ENCODE measurements around the gene U2SURP. TPM values are rescaled to one million over a fixed set of nuclear protein-coding genes. Genes with fewer than 3 reads are reported as not detected.

Gene U2SURP
- total and polyA plus RNA-seq, 2 donors (not counting 1 experiment from before 2014, with no cell fraction given), result 39.1 to 44.8 TPM

GRCh38 chr3:142982038-142982773, 19.2 kb upstream of the U2SURP start:
- Histone ChIP-seq H3K79me2 (ENCODE audit: control insufficient read depth, insufficient read depth, low read length) (no peaks in the 10 kb centered on the region), H3K4me1 (ENCODE audit: control insufficient read depth, extremely low read depth, insufficient read depth, low read length) (no peaks in the 10 kb centered on the region), H3K27ac (ENCODE audit: insufficient read depth, low read length) (no peak overlapping the region), H3K36me3 (ENCODE audit: control insufficient read depth, insufficient read depth, low read length) (no peaks in the 10 kb centered on the region), H3K9me3 (ENCODE audit: control insufficient read depth, insufficient read depth, low read depth, low read length) (no peaks in the 10 kb centered on the region), H3K9ac (ENCODE audit: insufficient read depth, low read length) (no peak overlapping the region), H3K4me3 (replicated peaks in 1 of 4; ENCODE audit: control extremely low read depth in 1 of 4, insufficient read depth in 1 of 4, low read depth in 3 of 4, low read length in 4 of 4) (no peak overlapping the region), H3K4me2 (ENCODE audit: extremely low read depth, insufficient read depth, low read length) (no peak overlapping the region), H3K27me3 (ENCODE audit: control insufficient read depth, insufficient read depth, low read length) (no peaks in the 10 kb centered on the region), H2AFZ (ENCODE audit: low read length) (no peak overlapping the region), H4K20me1 (ENCODE audit: control insufficient read depth, extremely low read depth, insufficient read depth, low read length) (no peaks in the 10 kb centered on the region)
- DNase-seq (ENCODE audit: low read depth in 2 of 2), result no peak
- TF ChIP-seq EZH2 (IDR thresholded peaks at IDR 0.05; ENCODE audit: low read length, missing control alignments), result no peak
- TF ChIP-seq CTCF (conservative IDR thresholded peaks at IDR 0.05 in 1 of 2, IDR thresholded peaks at IDR 0.05 in 1 of 2; ENCODE audit: low read depth in 1 of 2, low read length in 2 of 2), result no peak

GRCh38 chr3:142983318-142983717, 18.1 kb upstream of the U2SURP start:
- Histone ChIP-seq H3K27ac (ENCODE audit: insufficient read depth, low read length) (no peak overlapping the region), H3K36me3 (ENCODE audit: control insufficient read depth, insufficient read depth, low read length) (no peaks in the 10 kb centered on the region), H3K4me3 (replicated peaks in 1 of 4; ENCODE audit: control extremely low read depth in 1 of 4, insufficient read depth in 1 of 4, low read depth in 3 of 4, low read length in 4 of 4) (no peak overlapping the region), H2AFZ (ENCODE audit: low read length) (no peak overlapping the region), H3K79me2 (ENCODE audit: control insufficient read depth, insufficient read depth, low read length) (no peaks in the 10 kb centered on the region), H3K9me3 (ENCODE audit: control insufficient read depth, insufficient read depth, low read depth, low read length) (no peaks in the 10 kb centered on the region), H3K4me1 (ENCODE audit: control insufficient read depth, extremely low read depth, insufficient read depth, low read length) (no peaks in the 10 kb centered on the region), H3K4me2 (ENCODE audit: extremely low read depth, insufficient read depth, low read length) (no peak overlapping the region), H4K20me1 (ENCODE audit: control insufficient read depth, extremely low read depth, insufficient read depth, low read length) (no peaks in the 10 kb centered on the region), H3K27me3 (ENCODE audit: control insufficient read depth, insufficient read depth, low read length) (no peaks in the 10 kb centered on the region), H3K9ac (ENCODE audit: insufficient read depth, low read length) (no peak overlapping the region)
- DNase-seq (ENCODE audit: low read depth in 2 of 2), result no peak
- TF ChIP-seq EZH2 (IDR thresholded peaks at IDR 0.05; ENCODE audit: low read length, missing control alignments) (no peak), CTCF (conservative IDR thresholded peaks at IDR 0.05 in 1 of 2, IDR thresholded peaks at IDR 0.05 in 1 of 2; ENCODE audit: low read depth in 1 of 2, low read length in 2 of 2) (no peak)

GRCh38 chr3:142984255-142984654, 17.1 kb upstream of the U2SURP start:
- Histone ChIP-seq H2AFZ (ENCODE audit: low read length) (no peak overlapping the region), H3K9ac (ENCODE audit: insufficient read depth, low read length) (no peak overlapping the region), H3K4me2 (ENCODE audit: extremely low read depth, insufficient read depth, low read length) (no peak overlapping the region), H4K20me1 (ENCODE audit: control insufficient read depth, extremely low read depth, insufficient read depth, low read length) (no peaks in the 10 kb centered on the region), H3K9me3 (ENCODE audit: control insufficient read depth, insufficient read depth, low read depth, low read length) (no peaks in the 10 kb centered on the region), H3K4me3 (replicated peaks in 1 of 4; ENCODE audit: control extremely low read depth in 1 of 4, insufficient read depth in 1 of 4, low read depth in 3 of 4, low read length in 4 of 4) (no peak overlapping the region), H3K4me1 (ENCODE audit: control insufficient read depth, extremely low read depth, insufficient read depth, low read length) (no peaks in the 10 kb centered on the region), H3K27ac (ENCODE audit: insufficient read depth, low read length) (no peak overlapping the region), H3K27me3 (ENCODE audit: control insufficient read depth, insufficient read depth, low read length) (no peaks in the 10 kb centered on the region), H3K36me3 (ENCODE audit: control insufficient read depth, insufficient read depth, low read length) (no peaks in the 10 kb centered on the region), H3K79me2 (ENCODE audit: control insufficient read depth, insufficient read depth, low read length) (no peaks in the 10 kb centered on the region)
- TF ChIP-seq CTCF (conservative IDR thresholded peaks at IDR 0.05 in 1 of 2, IDR thresholded peaks at IDR 0.05 in 1 of 2; ENCODE audit: low read depth in 1 of 2, low read length in 2 of 2) (no peak), EZH2 (IDR thresholded peaks at IDR 0.05; ENCODE audit: low read length, missing control alignments) (no peak)
- DNase-seq (ENCODE audit: low read depth in 2 of 2), result no peak

All from fibroblast of lung (primary cell).